A673 (cell line): ENCODE data around the gene CASP2. TPM values are rescaled to one million over a fixed set of nuclear protein-coding genes. Genes with fewer than 3 reads are reported as not detected.

ENCODE experiments used
- BruUV-seq: library from RNA; stranded (reverse); fragments of 400-500 nt; replicated peaks from 2 replicates; lab custom pipeline; 2021; lab: Mats Ljungman, UMichigan
- CTCF ChIA-PET: fragments of 300-600 bp; sonication (Branson Sonifier 250); formaldehyde crosslinking; loops from one replicate; lab custom pipeline; 2022; ENCODE audit warnings: antibody characterized with exemption; lab: Charles Lee
- POLR2A ChIA-PET: fragments of 300-600 bp; sonication (Branson Sonifier 250); formaldehyde crosslinking; loops from one replicate; lab custom pipeline; 2022; ENCODE audit warnings: antibody characterized with exemption; ENCODE audit not compliant: low non-redundant PET; lab: Charles Lee
- DNase-seq: peaks from one replicate; pipeline ENCODE4 v3.0.0-alpha.2; 2015; ENCODE audit warnings: low spot score
- H3K27ac ChIP-seq: fragments of 200-600 bp; sonication (generic); 2 replicates; pipeline ENCODE4 v1.5.1; 2016; ENCODE audit warnings: mixed run types, low read depth, mild to moderate bottlenecking, mixed read lengths, antibody characterized with exemption, low read length; ENCODE audit not compliant: poor library complexity, severe bottlenecking
- H3K27me3 ChIP-seq: fragments of 200-600 bp; sonication (generic); replicated peaks from 2 replicates; pipeline ENCODE4 v1.6.1; 2017; ENCODE audit warnings: mixed run types, low read depth, mild to moderate bottlenecking, mixed read lengths, antibody characterized with exemption, low read length; ENCODE audit not compliant: insufficient read depth, poor library complexity
- H3K36me3 ChIP-seq: fragments of 200-600 bp; sonication (generic); 2 replicates; pipeline ENCODE4 v1.6.1; 2016; ENCODE audit warnings: mixed run types, mild to moderate bottlenecking, mixed read lengths, antibody characterized with exemption, low read length; ENCODE audit not compliant: insufficient read depth, poor library complexity, severe bottlenecking
- H3K4me1 ChIP-seq: fragments of 200-600 bp; sonication (generic); 2 replicates; pipeline ENCODE4 v1.6.1; 2017; ENCODE audit warnings: mixed run types, mild to moderate bottlenecking, mixed read lengths, antibody characterized with exemption, low read length; ENCODE audit not compliant: insufficient read depth, poor library complexity, severe bottlenecking
- H3K4me3 ChIP-seq: fragments of 200-600 bp; sonication (generic); 2 replicates; pipeline ENCODE4 v1.5.1; 2016; ENCODE audit warnings: low read depth, mixed run types, mild to moderate bottlenecking, mixed read lengths, low read length; ENCODE audit not compliant: poor library complexity, severe bottlenecking
- H3K9me3 ChIP-seq: fragments of 200-600 bp; sonication (generic); 2 replicates; pipeline ENCODE4 v1.6.1; 2016; ENCODE audit warnings: mixed run types, low read depth, mild to moderate bottlenecking, mixed read lengths, antibody characterized with exemption, low read length; ENCODE audit not compliant: poor library complexity, severe bottlenecking
- EZH2 ChIP-seq: fragments of 200-600 bp; sonication (generic); IDR thresholded peaks from 2 replicates; pipeline ENCODE4 v1.6.1; 2017; ENCODE audit warnings: borderline replicate concordance, low read depth, mild to moderate bottlenecking, mixed read lengths, antibody characterized with exemption, low read length; ENCODE audit not compliant: poor library complexity, severe bottlenecking
- intact Hi-C: fragments of 100-400 bp; cut with micrococcal nuclease; formaldehyde crosslinking; loops from one replicate; pipeline ENCODE4 v1.10.0; 2022; ENCODE audit not compliant: unreplicated experiment
- total RNA-seq: library from RNA; stranded (reverse); gene quantifications from 2 replicates; pipeline ENCODE4 v1.2.3, GENCODE V29; 2021
- TF ChIP-seq, protein P1 (sequence below): fragments of 300-800, 200-600 bp; sonication (generic); conservative IDR thresholded peaks from 2 replicates; pipeline ENCODE4 v1.5.1; 2017; ENCODE audit warnings: low read depth, mild to moderate bottlenecking, antibody characterized with exemption, low read length, moderate library complexity, mixed read lengths

CASP2 gene
- total RNA-seq, 1 experiment from 2014 or later: 76.8 TPM

DNA sequence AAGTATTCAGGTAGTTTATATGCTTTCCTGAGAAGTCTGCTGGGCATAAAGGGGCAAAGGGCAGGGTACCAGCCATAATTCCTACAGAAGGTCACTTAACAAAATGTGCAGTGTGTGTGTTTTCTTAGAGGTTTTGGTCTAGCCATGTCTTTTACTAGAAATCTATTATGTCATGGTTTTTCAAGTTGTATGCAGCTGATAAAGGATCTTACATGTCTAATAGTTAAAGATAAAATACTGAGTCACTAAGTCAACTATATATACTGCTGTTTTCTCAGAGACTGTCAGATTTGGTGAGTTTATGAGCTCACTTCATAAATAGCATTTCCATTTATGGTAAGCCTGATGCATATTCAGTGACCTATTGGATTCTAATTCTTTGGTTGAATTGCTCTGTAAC is 7.7 kb downstream of the CASP2 start:
- intact Hi-C loops: loop anchor here (2.0 to 5.0 kb wide), 3 partner anchors 41 to 81 kb away; no protein-coding TSS in a partner anchor
- Histone ChIP-seq H3K27ac (peak overlapping the region; percentile 82), H3K9me3 (no peaks in the 10 kb centered on the region), H3K27me3 (no peaks in the 10 kb centered on the region), H3K4me1 (peaks cover 38% of the 10 kb centered on the region), H3K36me3 (peaks cover 80% of the 10 kb centered on the region), H3K4me3 (no peak overlapping the region)
- TF ChIP-seq EZH2: no peak
- TF ChIP-seq, protein P1, sequence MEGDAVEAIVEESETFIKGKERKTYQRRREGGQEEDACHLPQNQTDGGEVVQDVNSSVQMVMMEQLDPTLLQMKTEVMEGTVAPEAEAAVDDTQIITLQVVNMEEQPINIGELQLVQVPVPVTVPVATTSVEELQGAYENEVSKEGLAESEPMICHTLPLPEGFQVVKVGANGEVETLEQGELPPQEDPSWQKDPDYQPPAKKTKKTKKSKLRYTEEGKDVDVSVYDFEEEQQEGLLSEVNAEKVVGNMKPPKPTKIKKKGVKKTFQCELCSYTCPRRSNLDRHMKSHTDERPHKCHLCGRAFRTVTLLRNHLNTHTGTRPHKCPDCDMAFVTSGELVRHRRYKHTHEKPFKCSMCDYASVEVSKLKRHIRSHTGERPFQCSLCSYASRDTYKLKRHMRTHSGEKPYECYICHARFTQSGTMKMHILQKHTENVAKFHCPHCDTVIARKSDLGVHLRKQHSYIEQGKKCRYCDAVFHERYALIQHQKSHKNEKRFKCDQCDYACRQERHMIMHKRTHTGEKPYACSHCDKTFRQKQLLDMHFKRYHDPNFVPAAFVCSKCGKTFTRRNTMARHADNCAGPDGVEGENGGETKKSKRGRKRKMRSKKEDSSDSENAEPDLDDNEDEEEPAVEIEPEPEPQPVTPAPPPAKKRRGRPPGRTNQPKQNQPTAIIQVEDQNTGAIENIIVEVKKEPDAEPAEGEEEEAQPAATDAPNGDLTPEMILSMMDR: no peak
- no peak for DNase-seq
- ChIA-PET CTCF (interaction anchor here (0.6 to 1.7 kb wide), 4 partner anchors 14 to 121 kb away, joined by 3 to 6 read pairs (median 4); no protein-coding TSS in a partner anchor), POLR2A (interaction anchor here (0.6 kb wide), 1 partner anchor 521 kb away, joined by 10 read pairs; no protein-coding TSS in a partner anchor)
- no TSS peak for BruUV-seq

DNA sequence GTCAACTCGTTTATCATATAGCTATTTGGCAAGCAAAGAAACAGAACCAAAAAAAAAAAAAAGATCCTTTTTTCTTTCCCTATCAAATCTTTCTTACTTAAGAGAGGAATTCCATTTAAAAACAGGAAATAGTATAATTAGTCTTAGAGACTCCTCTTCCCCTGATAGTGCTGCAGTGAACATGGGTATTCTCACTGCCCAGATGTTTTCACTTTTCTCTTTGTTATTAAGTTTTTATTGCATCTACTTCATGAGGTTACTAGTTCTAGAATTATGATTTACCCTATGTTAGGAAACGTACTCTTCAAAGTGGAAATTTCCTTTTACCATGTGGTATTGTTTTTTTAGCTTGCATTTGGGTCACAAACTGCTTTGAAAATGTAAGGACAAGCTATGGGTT is 8.5 kb downstream of the CASP2 start:
- peak; percentile 88 for DNase-seq
- H3K4me1 ChIP-seq: peaks cover 35% of the 10 kb centered on the region
- ChIA-PET CTCF (interaction anchor here (0.6 to 1.7 kb wide), 5 partner anchors 56 to 121 kb away, joined by 3 to 6 read pairs (median 4); no protein-coding TSS in a partner anchor), POLR2A (interaction anchor here (0.6 kb wide), 1 partner anchor 522 kb away, joined by 10 read pairs; no protein-coding TSS in a partner anchor)
- H3K27me3 ChIP-seq: no peaks in the 10 kb centered on the region
- intact Hi-C loops: loop anchor here (2.0 to 5.0 kb wide), 3 partner anchors 42 to 81 kb away; no protein-coding TSS in a partner anchor
- no peak overlapping the region for H3K4me3 ChIP-seq
- H3K9me3 ChIP-seq: no peaks in the 10 kb centered on the region
- peaks cover 83% of the 10 kb centered on the region for H3K36me3 ChIP-seq
- TF ChIP-seq, protein P1: no peak
- TF ChIP-seq EZH2: no peak
- no TSS peak for BruUV-seq
- H3K27ac ChIP-seq: peak overlapping the region; percentile 82

DNA sequence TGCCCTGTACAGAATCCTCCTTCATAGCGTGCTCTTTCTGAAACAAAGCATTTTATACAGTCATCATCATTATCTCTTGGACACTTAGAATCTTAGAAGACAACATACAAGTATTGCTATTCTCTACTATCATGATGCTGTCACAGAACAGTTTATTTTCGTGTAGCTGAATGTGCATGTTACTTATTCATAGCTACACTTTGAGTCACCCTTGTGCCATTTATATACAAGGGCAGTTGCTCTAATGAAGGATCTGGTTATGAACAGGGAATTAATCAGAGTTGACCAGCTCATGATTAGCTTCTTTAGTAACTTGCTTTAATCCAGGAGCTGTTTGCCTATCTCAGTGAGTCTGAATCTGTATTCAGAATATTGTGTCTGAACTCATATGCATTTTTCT is 11.2 kb downstream of the CASP2 start:
- POLR2A ChIA-PET: no interaction called here

More for the DNA sequence above, 11.2 kb downstream of the CASP2 start:
- H3K27ac ChIP-seq: no peak overlapping the region
- no peaks in the 10 kb centered on the region for H3K27me3 ChIP-seq
- intact Hi-C loops: loop anchor here (5.0 kb wide), 1 partner anchor 78 kb away; no protein-coding TSS in a partner anchor
- no peak overlapping the region for H3K4me3 ChIP-seq
- no TSS peak for BruUV-seq
- CTCF ChIA-PET: interaction anchor here (0.7 kb wide), 2 partner anchors 22 to 59 kb away, joined by 3 to 4 read pairs; no protein-coding TSS in a partner anchor
- DNase-seq: no peak
- TF ChIP-seq, protein P1: no peak
- TF ChIP-seq EZH2: no peak
- H3K4me1 ChIP-seq: peaks cover 32% of the 10 kb centered on the region
- H3K36me3 ChIP-seq: peaks cover 80% of the 10 kb centered on the region
- H3K9me3 ChIP-seq: no peaks in the 10 kb centered on the region
